Islet of Langerhans (tissue), 1 donor: ENCODE measurements around the gene ATP11A.
A peak's percentile ranks its signal among the peaks of the same experiment; 100 is the strongest.
"Not testable (repeated sequence)": the region's sequence is repeated elsewhere in the genome, so short reads cannot be mapped to it uniquely, and the experiment has no call there.

Experiments used
- FAIRE-seq: peaks from one replicate; lab custom pipeline; 2011; peaks lifted over from hg19 to GRCh38; lab: Jason Lieb, UNC

Gene ATP11A

GRCh38 chr13:112671359-112671758 is 18.5 kb upstream of the ATP11A start:
- no peak for FAIRE-seq

GRCh38 chr13:112672651-112673284 is 17.1 kb upstream of the ATP11A start:
- FAIRE-seq = no peak

GRCh38 chr13:112674412-112675365 is 15.1 kb upstream of the ATP11A start:
- FAIRE-seq = no peak

DNA sequence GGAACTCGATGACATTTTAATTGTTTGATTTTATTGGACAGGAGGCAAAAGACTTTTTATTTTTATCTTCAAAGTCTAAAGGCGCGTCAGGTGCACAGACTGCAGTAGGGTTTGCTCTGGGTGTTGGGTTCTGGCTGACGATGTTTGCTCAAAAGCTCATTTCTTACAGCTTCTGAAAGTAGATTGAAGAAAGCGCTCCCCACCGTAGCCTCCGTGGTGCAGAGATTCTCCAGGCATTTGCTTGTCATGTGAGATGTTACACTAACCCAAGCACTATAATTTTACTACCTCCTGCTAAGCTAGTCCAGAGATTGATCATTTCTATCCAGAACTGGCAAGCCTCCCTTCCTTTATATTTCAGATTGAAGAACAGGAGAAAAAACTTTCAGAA is 14.5 kb upstream of the ATP11A start:
- FAIRE-seq = no peak

DNA sequence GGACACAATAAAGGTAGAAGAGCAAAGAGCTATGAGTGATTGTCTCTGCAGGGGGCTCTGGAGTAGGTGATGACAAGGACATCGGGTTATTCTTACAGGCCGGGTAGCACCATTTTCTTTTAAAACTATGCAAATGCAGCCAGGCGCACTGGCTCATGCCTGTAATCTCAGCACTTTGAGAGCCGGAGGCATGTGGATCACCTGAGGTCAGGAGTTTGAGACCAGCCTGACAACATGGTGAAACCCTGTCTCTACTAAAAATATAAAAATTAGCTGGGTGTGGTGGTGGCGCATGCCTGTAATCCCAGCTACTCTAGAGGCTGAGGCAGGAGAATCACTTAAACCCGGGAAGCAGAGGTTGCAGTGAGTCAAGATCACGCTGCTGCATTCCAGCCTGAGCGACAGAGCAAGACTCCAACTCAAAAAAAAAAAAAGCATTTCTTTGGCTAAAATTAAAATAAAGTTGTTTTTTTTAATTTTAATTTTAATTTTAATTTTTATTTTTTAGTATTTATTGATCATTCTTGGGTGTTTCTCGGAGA is 12.3 kb upstream of the ATP11A start:
- not testable (repeated sequence) for FAIRE-seq

- no peak for FAIRE-seq
Observed at GRCh38 chr13:112679381-112679780, 10.5 kb upstream of the ATP11A start.

DNA sequence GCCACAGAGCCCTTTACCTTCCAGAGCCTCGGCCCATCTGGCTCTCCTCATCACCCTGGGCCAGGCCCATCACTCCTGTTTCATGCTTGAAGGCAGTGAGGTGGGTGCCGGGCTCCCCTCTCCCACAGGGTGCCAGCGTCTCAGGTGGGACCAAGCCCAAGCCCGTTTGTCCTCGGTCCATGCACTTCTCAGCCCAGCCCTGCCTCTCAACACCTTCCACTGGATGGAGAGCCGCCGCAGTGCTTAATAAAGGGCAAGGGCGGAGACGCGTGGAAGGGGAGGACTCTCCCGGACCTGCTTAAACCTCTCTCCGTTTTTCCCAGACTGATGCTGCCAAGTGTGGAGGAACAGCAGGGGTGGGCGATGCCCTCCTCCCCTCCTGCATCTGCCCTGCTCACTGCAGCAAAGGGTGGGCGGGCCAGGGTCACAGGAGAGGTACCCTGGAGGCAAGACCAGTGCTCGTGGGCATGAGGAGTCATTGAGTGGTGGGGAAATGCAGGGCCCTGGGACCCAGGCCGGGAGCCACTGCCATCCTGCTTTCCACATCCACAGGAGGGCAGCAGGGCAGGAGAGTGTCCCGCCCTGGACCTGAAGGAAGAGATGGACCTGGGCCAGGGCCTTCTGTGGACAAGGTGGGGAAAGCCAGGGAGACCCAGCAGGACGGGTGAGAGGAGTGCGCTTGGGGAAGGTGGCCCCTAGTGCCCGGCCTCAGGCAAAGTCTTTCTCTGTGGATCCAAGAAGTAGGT is 9.7 kb upstream of the ATP11A start:
- no peak for FAIRE-seq

- FAIRE-seq = no peak
Observed at GRCh38 chr13:112680741-112681360, 9.0 kb upstream of the ATP11A start.

DNA sequence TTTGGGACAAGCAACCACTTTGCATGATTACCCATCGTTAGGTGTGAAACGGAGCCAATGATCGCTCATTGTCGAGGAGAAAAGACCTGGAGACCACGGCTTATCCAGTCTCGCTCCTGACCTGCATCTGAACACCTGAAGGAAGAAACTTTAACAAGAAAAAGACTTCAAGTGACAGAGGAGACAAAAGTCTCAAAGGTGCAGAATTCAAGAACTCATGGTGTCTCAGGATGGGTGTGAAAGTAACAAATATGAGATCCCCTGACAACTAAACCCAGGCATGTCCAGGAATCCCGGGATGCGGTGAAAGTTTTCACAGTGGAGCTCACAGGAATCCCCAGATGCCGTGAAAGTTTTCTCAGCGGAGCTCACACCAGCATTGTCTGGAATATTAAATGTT is 6.3 kb upstream of the ATP11A start:
- no peak for FAIRE-seq

- FAIRE-seq = no peak
Observed at GRCh38 chr13:112684071-112684845, 5.6 kb upstream of the ATP11A start.

DNA sequence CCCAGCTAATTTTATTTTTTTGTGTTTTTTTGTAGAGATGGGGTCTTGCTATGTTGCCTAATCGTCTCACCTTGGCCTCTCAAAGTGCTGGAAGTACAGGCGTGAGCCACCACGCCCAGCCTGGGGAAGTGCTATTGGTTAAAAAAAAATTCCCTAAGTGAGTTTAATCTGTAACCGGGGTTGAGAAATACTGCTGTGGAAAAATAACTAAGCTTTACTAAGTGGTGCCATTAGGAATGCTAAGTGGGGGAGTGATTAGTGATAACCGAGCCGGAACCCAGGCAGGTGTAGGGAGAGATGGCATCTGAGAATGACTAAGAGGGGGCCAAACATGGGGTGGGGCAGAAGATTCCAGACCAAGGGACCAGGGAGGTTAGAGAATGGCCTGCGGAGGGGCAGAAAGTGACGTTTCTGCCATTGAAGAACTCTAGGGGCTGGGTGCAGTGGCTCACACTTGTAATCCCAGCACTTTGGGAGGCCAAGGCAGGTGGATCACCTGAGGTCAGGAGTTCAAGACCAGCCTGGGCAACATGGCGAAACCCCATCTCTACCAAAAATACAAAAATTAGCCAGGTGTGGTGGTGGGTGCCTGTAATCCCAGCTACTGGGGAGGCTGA is 4.5 kb upstream of the ATP11A start:
- not testable (repeated sequence) for FAIRE-seq

GRCh38 chr13:112685896-112686295 is 3.9 kb upstream of the ATP11A start:
- peak; percentile 85 for FAIRE-seq

DNA sequence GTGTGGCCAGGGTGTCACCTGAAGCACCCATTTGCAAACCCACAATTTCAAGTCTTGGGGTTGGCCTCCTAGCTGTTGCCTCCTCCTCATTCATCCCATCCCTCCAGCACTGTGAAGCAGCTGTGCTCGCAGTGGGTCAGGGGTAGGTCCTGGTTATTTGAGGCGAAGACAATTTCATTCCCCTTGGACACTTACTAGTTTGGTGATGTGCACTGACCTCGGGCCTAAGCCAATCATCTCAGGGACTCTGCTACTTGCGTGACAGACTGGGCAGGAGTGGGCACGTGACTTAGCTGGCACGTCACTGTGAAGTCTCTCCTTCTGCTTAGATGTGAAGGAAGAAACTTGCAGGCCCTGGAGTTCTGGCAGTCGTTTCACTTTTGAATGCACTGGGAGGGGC is 3.5 kb upstream of the ATP11A start:
- no peak for FAIRE-seq

DNA sequence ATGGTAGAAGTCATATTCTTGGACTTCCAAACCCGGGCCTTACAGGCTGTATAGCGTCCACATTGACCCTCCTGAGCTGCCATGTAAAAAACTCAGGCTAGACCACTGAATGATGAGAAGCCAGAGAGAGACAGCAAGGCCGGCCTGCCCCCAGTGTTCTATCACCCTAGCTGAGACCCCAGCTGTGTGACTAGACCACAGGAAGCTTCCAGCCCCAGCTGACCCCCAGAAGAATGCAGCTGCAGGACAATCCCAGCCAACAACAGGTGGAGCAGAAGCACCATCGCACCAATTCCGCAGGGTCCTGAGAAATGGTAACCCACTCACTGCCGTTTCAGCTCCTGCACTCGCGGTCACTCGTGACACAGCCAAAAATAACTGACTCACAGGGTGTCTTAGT is 2.9 kb upstream of the ATP11A start:
- no peak for FAIRE-seq

- FAIRE-seq = no peak
Observed at GRCh38 chr13:112687836-112688559, 1.8 kb upstream of the ATP11A start.

GRCh38 chr13:112688560-112689302 is 1.1 kb upstream of the ATP11A start:
- no peak for FAIRE-seq

GRCh38 chr13:112690283-112690929 is 568 bp downstream of the ATP11A start:
- no peak for FAIRE-seq

- FAIRE-seq = no peak
Observed at GRCh38 chr13:112692104-112692503, 2.3 kb downstream of the ATP11A start.

DNA sequence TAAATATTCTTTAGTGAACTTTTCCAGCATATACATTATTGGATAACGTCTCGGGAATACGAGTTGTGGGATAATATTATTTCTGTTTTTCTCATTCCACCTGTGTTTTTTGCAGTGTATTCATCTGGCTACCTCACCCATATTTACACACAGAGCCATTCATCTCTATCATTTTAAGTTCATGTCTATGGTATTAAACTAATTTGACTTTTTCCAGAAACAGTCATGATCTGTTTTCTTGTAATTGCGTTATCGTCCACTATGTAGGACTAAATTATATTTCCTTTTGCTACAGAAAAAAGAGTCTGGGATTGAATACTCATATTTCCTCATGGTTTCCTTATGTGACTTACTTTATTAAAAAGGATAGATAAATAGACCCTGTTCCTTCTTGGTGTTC is 2.7 kb downstream of the ATP11A start:
- no peak for FAIRE-seq
